Prostate gland (tissue), 2 donors: ENCODE results near the gene TCF7. TPM values are rescaled to one million over a fixed set of nuclear protein-coding genes. Genes with fewer than 3 reads are reported as not detected.

Source experiments
- DNase-seq: peaks from one replicate; pipeline ENCODE4 v3.0.0-alpha.2; 2019; ENCODE audit warnings: low spot score
- H3K27ac ChIP-seq, 2 donors: fragments of 200-600 bp; sonication (generic); 2 replicates each; pipeline ENCODE4 v1.5.1; 2017 to 2019
- H3K27me3 ChIP-seq: fragments of 200-600 bp; sonication (generic); replicated peaks from 2 replicates; pipeline ENCODE4 v1.5.1; 2019; ENCODE audit not compliant: insufficient read depth
- H3K36me3 ChIP-seq, 2 donors: fragments of 200-600 bp; sonication (generic); 1 replicate in 1 of 2; 2 replicates in 1 of 2; pipeline versions ENCODE4 v1.5.1 to v1.8.1; 2017 to 2019
- H3K4me1 ChIP-seq: fragments of 200-600 bp; sonication (generic); replicated peaks from 2 replicates; pipeline ENCODE4 v1.5.1; 2019
- H3K4me3 ChIP-seq, 2 donors: fragments of 200-600 bp; sonication (generic); 2 replicates each; pipeline ENCODE4 v1.5.1; 2017 to 2019
- H3K9me3 ChIP-seq: fragments of 200-600 bp; sonication (generic); 2 replicates; pipeline ENCODE4 v1.5.1; 2017
- POLR2A ChIP-seq: fragments of 450-650 bp; IDR thresholded peaks from one replicate; pipeline ENCODE4 v1.6.1; 2016; ENCODE audit warnings: antibody characterized with exemption, mild to moderate bottlenecking
- POLR2AphosphoS5 ChIP-seq: sonication (generic); formaldehyde crosslinking; IDR thresholded peaks from one replicate; pipeline ENCODE4 v1.6.1; 2017; ENCODE audit warnings: antibody characterized with exemption
- WGBS: methylation state at CpG from one replicate; pipeline ENCODE4 v1.1.5; 2018; 5-methylcytosine and 5-hydroxymethylcytosine counted together
- intact Hi-C: fragments of 100-400 bp; cut with DNase I; formaldehyde crosslinking; loops from one replicate; pipeline ENCODE4 v1.14.2; 2022
- total RNA-seq, 2 donors: library from RNA; depleted of rRNA; stranded (reverse); fragments of >200 nt; gene quantifications; one replicate each; pipeline ENCODE4 v1.1.0, GENCODE V29; 2016
- TF ChIP-seq, protein P1 (sequence below), 4 experiments: fragments of 200-600 bp in 2 of 4; fragments of 450-650 bp in 2 of 4; sonication (generic) in 2 of 4; IDR thresholded peaks; 1 replicate in 3 of 4; 2 replicates in 1 of 4; pipeline ENCODE4 v1.5.1; 2016 to 2019; ENCODE audit warnings: antibody characterized with exemption in 4 of 4, mild to moderate bottlenecking in 2 of 4, moderate library complexity in 2 of 4

The TCF7 gene
- total RNA-seq, 2 donors from 2014 or later: 8.1 to 9.8 TPM

DNA sequence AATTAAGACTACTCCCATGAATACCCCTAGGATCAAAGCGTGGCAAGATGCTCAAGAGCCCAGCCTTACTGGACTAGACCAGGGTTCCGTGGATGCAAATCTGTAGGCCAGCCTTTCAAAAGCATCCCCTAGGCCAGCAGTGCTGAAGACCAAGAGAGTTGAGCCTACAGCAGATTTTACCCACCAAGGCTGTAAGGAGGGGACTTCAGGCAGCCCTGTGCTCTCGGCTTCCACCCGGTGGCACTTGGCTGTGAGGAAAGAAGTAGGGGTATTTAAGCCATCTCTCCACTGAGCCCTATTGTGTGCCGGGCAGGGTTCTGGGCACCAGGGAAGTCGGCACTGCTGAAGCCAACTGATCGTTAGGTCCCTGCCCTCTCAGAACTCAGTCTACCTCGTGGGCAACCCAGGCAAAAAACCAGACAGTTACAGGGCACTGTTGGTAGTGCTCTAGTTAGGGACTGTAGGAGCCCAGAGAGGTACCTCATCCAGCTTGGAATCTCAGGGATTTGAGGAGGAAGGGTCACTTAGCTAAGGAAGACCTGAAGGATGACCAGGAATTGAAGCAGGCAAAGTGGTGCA, 25.5 kb downstream of the TCF7 start:
- Histone ChIP-seq H3K27ac (no peak overlapping the region), H3K27me3 (no peaks in the 10 kb centered on the region), H3K4me1 (no peaks in the 10 kb centered on the region), H3K36me3 (peaks cover 0 to 1% of the 10 kb centered on the region in 2 donors), H3K4me3 (no peak overlapping the region), H3K9me3 (no peaks in the 10 kb centered on the region)
- intact Hi-C loops: loop anchor here (5.0 kb wide), 1 partner anchor 38 kb away; no protein-coding TSS in a partner anchor
- DNase-seq: no peak
- no peak for TF ChIP-seq POLR2AphosphoS5
- TF ChIP-seq POLR2A: no peak
- 89% methylated on average over 8 of the region's 8 CpGs for WGBS

DNA sequence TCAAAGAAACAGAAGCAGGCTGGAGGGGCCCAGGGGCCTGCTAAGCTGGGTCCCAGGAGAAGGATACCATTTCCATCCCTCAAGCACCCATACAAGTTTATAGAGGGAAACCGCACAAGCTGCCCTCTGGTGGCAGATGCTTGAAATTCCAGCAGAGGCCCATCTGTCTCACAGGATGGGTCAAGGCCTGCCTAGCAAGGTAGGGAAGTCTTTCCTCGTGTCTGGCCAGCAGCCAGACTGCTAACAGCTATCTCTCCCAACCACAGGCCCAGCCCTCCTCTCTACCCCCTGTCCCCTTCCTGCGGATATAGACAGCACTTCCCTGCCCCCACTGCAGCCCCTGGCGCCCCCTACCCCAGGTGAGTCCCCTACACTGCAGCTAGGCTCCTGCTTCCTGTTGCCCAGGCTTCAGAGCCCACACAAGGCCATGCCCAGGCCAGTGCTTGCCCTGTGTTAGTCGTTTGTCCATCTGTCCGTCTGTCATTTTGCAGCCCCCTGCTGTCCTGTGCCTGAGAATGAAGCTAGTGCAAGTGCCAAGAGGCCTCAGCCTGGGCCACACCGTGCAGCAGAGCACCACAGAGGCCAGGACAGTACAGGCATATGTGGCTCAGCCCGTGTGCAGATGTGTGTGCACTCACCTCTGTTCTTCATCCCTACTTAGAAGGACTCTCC, 26.2 kb downstream of the TCF7 start:
- 21% methylated on average over 8 of the region's 8 CpGs for WGBS
- TF ChIP-seq POLR2AphosphoS5 (peak; percentile 69), POLR2A (no peak)
- TF ChIP-seq, protein P1, sequence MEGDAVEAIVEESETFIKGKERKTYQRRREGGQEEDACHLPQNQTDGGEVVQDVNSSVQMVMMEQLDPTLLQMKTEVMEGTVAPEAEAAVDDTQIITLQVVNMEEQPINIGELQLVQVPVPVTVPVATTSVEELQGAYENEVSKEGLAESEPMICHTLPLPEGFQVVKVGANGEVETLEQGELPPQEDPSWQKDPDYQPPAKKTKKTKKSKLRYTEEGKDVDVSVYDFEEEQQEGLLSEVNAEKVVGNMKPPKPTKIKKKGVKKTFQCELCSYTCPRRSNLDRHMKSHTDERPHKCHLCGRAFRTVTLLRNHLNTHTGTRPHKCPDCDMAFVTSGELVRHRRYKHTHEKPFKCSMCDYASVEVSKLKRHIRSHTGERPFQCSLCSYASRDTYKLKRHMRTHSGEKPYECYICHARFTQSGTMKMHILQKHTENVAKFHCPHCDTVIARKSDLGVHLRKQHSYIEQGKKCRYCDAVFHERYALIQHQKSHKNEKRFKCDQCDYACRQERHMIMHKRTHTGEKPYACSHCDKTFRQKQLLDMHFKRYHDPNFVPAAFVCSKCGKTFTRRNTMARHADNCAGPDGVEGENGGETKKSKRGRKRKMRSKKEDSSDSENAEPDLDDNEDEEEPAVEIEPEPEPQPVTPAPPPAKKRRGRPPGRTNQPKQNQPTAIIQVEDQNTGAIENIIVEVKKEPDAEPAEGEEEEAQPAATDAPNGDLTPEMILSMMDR (IDR thresholded peaks at IDR 0.05): peak in 3 of 4 experiments; percentile 64 to 80 (median 77)
- no peak overlapping the region for H3K4me3 ChIP-seq
- H3K36me3 ChIP-seq: peaks cover 0 to 6% of the 10 kb centered on the region in 2 donors
- H3K9me3 ChIP-seq: no peaks in the 10 kb centered on the region
- intact Hi-C loops: loop anchor here (5.0 kb wide), 1 partner anchor 38 kb away; no protein-coding TSS in a partner anchor
- H3K27ac ChIP-seq: no peak overlapping the region
- H3K4me1 ChIP-seq: no peaks in the 10 kb centered on the region
- H3K27me3 ChIP-seq: no peaks in the 10 kb centered on the region
- DNase-seq: peak; percentile 83

GRCh38 chr5:134141331-134142050, 27.0 kb downstream of the TCF7 start:
- no peaks in the 10 kb centered on the region for H3K27me3 ChIP-seq
- DNase-seq: no peak
- peaks cover 0 to 6% of the 10 kb centered on the region in 2 donors for H3K36me3 ChIP-seq
- no peaks in the 10 kb centered on the region for H3K9me3 ChIP-seq
- WGBS: 56% methylated on average over 9 of the region's 9 CpGs
- no peaks in the 10 kb centered on the region for H3K4me1 ChIP-seq
- H3K27ac ChIP-seq: no peak overlapping the region
- intact Hi-C loops: loop anchor here (5.0 kb wide), 1 partner anchor 39 kb away; no protein-coding TSS in a partner anchor
- H3K4me3 ChIP-seq: no peak overlapping the region
- TF ChIP-seq POLR2AphosphoS5 (no peak), POLR2A (no peak)
- TF ChIP-seq, protein P1 (IDR thresholded peaks at IDR 0.05): no peak

DNA sequence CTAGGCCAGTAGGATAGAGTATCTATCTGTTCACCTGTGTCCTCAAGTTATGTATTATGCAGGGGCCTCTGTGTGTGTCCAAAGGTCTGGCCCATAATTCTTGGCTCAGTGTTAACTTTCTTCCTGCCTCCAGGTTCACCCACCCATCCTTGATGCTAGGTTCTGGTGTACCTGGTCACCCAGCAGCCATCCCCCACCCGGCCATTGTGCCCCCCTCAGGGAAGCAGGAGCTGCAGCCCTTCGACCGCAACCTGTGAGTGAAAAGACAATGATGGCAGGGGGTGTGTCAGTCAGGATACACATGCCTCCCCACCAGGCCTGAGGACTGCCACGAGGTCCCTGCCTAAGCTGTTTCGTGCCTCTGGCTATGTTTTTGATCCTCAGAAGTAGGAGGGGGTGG, 27.6 kb downstream of the TCF7 start:
- H3K4me1 ChIP-seq: no peaks in the 10 kb centered on the region
- 60% methylated on average over 5 of the region's 5 CpGs for WGBS
- no peak overlapping the region for H3K27ac ChIP-seq
- H3K36me3 ChIP-seq: peaks cover 0 to 6% of the 10 kb centered on the region in 2 donors
- no peak overlapping the region for H3K4me3 ChIP-seq
- TF ChIP-seq, protein P1 (IDR thresholded peaks at IDR 0.05): no peak
- no peak for TF ChIP-seq POLR2AphosphoS5
- TF ChIP-seq POLR2A: no peak
- H3K27me3 ChIP-seq: no peaks in the 10 kb centered on the region
- DNase-seq: no peak
- H3K9me3 ChIP-seq: no peaks in the 10 kb centered on the region
- intact Hi-C loops: loop anchor here (5.0 kb wide), 1 partner anchor 40 kb away; no protein-coding TSS in a partner anchor

GRCh38 chr5:134142806-134143205, 28.3 kb downstream of the TCF7 start:
- 95% methylated on average over 12 of the region's 12 CpGs for WGBS
- DNase-seq: no peak
- H3K27ac ChIP-seq: no peak overlapping the region
- TF ChIP-seq, protein P1 (IDR thresholded peaks at IDR 0.05): no peak
- no peak for TF ChIP-seq POLR2A
- no peak for TF ChIP-seq POLR2AphosphoS5
- no peaks in the 10 kb centered on the region for H3K9me3 ChIP-seq
- no peaks in the 10 kb centered on the region for H3K27me3 ChIP-seq
- H3K36me3 ChIP-seq: peaks cover 0 to 6% of the 10 kb centered on the region in 2 donors
- no peak overlapping the region for H3K4me3 ChIP-seq
- H3K4me1 ChIP-seq: no peaks in the 10 kb centered on the region
- intact Hi-C loops: loop anchor here (5.0 kb wide), 1 partner anchor 41 kb away; no protein-coding TSS in a partner anchor
